GM06990 (cell line): ENCODE results near the gene IGLON5.

Experiments
- DNase-seq: peaks from one replicate; pipeline ENCODE4 v3.0.0-alpha.2; 2011; ENCODE audit not compliant: insufficient read length; ENCODE audit errors: extremely low read depth
- H3K27me3 ChIP-seq: replicated peaks from 2 replicates; pipeline ENCODE4 v1.6.0; 2011; ENCODE audit warnings: low read length; ENCODE audit not compliant: control insufficient read depth, insufficient read depth
- H3K36me3 ChIP-seq: 2 replicates; pipeline ENCODE4 v1.5.1; 2011; ENCODE audit warnings: low read length; ENCODE audit not compliant: control insufficient read depth, insufficient read depth
- H3K4me3 ChIP-seq: replicated peaks from 2 replicates; pipeline ENCODE4 v1.5.1; 2011; ENCODE audit warnings: low read depth, mild to moderate bottlenecking, control low read depth, low read length
- CTCF ChIP-seq: IDR thresholded peaks from 2 replicates; pipeline ENCODE4 v1.5.1; 2011; ENCODE audit warnings: low read length, control low read depth, mild to moderate bottlenecking, inconsistent platforms; ENCODE audit not compliant: insufficient read depth, poor library complexity, severe bottlenecking

The IGLON5 gene

GRCh38 chr19:51318687-51319648 lies 7.5 kb downstream of the IGLON5 start:
- no peaks in the 10 kb centered on the region; the same call in 1 of the 2 replicates for H3K27me3 ChIP-seq
- DNase-seq: no peak
- TF ChIP-seq CTCF: no peak

GRCh38 chr19:51319649-51320279 lies 8.3 kb downstream of the IGLON5 start:
- TF ChIP-seq CTCF: no peak

More at GRCh38 chr19:51318687-51319648, 7.5 kb downstream of the IGLON5 start:
- H3K4me3 ChIP-seq: no peak overlapping the region
- H3K36me3 ChIP-seq: no peaks in the 10 kb centered on the region

DNA sequence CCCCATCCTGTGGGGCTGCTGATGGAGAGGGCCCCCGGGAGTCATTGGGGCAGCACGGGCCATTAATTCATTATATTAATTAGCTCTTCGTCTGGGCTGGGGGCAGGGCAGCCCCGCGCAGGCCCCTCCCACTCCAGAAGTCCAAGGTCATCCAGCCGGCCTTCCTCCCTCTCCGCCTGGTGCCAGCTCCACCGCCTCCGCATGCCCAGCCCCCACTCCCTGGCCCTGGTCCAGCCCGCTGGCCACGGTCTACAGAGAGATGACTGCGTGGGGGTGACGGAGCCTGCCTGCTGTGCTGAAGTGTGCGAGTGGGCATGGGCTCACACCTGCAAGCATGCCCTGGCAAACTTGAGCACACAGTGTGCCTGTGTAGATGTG lies 8.8 kb downstream of the IGLON5 start:
- DNase-seq: no peak
- Histone ChIP-seq H3K27me3 (no peaks in the 10 kb centered on the region; the same call in 1 of the 2 replicates), H3K4me3 (no peak overlapping the region), H3K36me3 (no peaks in the 10 kb centered on the region)
- TF ChIP-seq CTCF: no peak

More at GRCh38 chr19:51319649-51320279, 8.3 kb downstream of the IGLON5 start:
- Histone ChIP-seq H3K4me3 (no peak overlapping the region), H3K27me3 (no peaks in the 10 kb centered on the region; the same call in 1 of the 2 replicates), H3K36me3 (no peaks in the 10 kb centered on the region)
- DNase-seq: no peak

DNA sequence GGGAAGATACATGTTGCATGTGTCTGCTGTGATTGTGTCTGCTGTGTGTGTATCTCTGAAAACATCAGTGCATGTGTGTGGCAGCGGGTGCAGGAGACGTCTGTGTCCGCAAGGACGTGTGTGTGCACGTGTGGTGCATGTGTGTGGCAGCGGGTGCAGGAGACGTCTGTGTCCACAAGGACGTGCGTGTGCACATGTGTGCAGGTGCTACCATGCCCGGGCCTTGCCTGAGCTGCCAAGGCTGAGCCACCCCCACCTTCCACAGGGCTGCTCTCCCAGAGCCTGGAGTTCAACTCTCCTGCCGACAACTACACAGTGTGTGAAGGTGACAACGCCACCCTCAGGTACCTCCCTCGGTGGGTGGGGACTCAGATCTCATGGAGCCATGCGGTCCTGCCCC lies 10.4 kb downstream of the IGLON5 start:
- TF ChIP-seq CTCF: no peak
- DNase-seq: no peak
- H3K27me3 ChIP-seq: no peaks in the 10 kb centered on the region; the same call in 1 of the 2 replicates

GRCh38 chr19:51323481-51324166 lies 12.2 kb downstream of the IGLON5 start:
- Histone ChIP-seq H3K36me3 (no peaks in the 10 kb centered on the region), H3K4me3 (no peak overlapping the region), H3K27me3 (no peaks in the 10 kb centered on the region; the same call in 1 of the 2 replicates)
- no peak for TF ChIP-seq CTCF
- no peak for DNase-seq

More for the DNA sequence above, 10.4 kb downstream of the IGLON5 start:
- Histone ChIP-seq H3K4me3 (no peak overlapping the region), H3K36me3 (no peaks in the 10 kb centered on the region)
